Thyroid gland (tissue), 4 donors: ENCODE results near the gene TOPAZ1. TPM values are rescaled to one million over a fixed set of nuclear protein-coding genes. Genes with fewer than 3 reads are reported as not detected.
"Not testable (repeated sequence)": the region's sequence is repeated elsewhere in the genome, so short reads cannot be mapped to it uniquely, and the experiment has no call there.

Source experiments
- DNase-seq, 2 donors: peaks; one replicate each; pipeline ENCODE4 v3.0.0-alpha.2; 2019
- H3K27ac ChIP-seq, 3 donors: fragments of 200-600 bp; sonication (generic); 1 replicate in 2 of 3; 2 replicates in 1 of 3; pipeline ENCODE4 v1.5.1; 2016 to 2019; ENCODE audit warnings: mild to moderate bottlenecking in 1 of 3, moderate library complexity in 1 of 3
- H3K27me3 ChIP-seq: fragments of 200-600 bp; sonication (generic); one replicate; pipeline ENCODE4 v1.5.1; 2019
- H3K36me3 ChIP-seq, 2 donors: fragments of 200-600 bp; sonication (generic); one replicate each; pipeline ENCODE4 v1.5.1; 2016 to 2019
- H3K4me1 ChIP-seq, 2 donors: fragments of 200-600 bp; sonication (generic); one replicate each; pipeline ENCODE4 v1.5.1; 2017 to 2019
- H3K4me3 ChIP-seq, 3 donors: fragments of 200-600 bp; sonication (generic); replicated peaks in 1 of 3; 1 replicate in 2 of 3; 2 replicates in 1 of 3; pipeline ENCODE4 v1.5.1; 2016; ENCODE audit warnings: mild to moderate bottlenecking in 1 of 3
- H3K9me3 ChIP-seq: fragments of 200-600 bp; sonication (generic); one replicate; pipeline ENCODE4 v1.5.1; 2017
- CTCF ChIP-seq, 6 experiments: fragments of 200-600 bp in 3 of 6; fragments of 450-650 bp in 3 of 6; sonication (generic) in 3 of 6; IDR thresholded peaks; one replicate each; pipeline ENCODE4 v1.5.1; 2016 to 2019; ENCODE audit warnings: antibody characterized with exemption in 6 of 6, mild to moderate bottlenecking in 2 of 6, inconsistent platforms in 1 of 6, moderate library complexity in 1 of 6
- POLR2A ChIP-seq, 2 donors: fragments of 450-650 bp; IDR thresholded peaks; one replicate each; pipeline ENCODE4 v1.6.1; 2017; ENCODE audit warnings: antibody characterized with exemption in 2 of 2, mild to moderate bottlenecking in 2 of 2, moderate library complexity in 1 of 2
- WGBS, 2 donors: methylation state at CpG; one replicate each; pipeline ENCODE4 v1.1.5; 2017; 5-methylcytosine and 5-hydroxymethylcytosine counted together
- intact Hi-C: fragments of 100-400 bp; cut with DNase I; formaldehyde crosslinking; loops from one replicate; pipeline ENCODE4 v1.15.1; 2023
- total RNA-seq, 4 donors: library from RNA; depleted of rRNA; stranded (reverse); fragments of >200 nt; gene quantifications; one replicate each; pipeline ENCODE4 v1.2.3, GENCODE V29; 2016

TOPAZ1 gene
- total RNA-seq, 4 donors from 2014 or later = under 0.01 TPM; not detected in 3

DNA sequence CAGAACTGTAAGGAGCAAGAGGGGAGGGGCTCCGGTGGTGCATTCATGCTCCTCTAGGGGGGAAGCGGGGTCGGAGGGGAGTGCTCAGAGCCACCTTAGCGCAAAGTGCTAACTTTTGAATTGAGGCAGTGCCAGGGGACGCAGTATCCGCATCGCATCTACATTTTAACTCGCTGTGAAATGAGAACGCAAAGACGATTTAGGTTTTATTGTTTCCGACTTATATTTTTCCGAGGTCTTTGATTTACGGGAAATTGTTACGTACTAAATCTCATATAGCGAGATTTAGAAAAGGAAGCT is 97.1 kb downstream of the TOPAZ1 start:
- H3K4me1 ChIP-seq = peaks cover 10 to 26% of the 10 kb centered on the region in 2 donors
- intact Hi-C loops = loop anchor here (10.0 kb wide), 1 partner anchor 176 kb away; no protein-coding TSS in a partner anchor
- no peaks in the 10 kb centered on the region for H3K9me3 ChIP-seq
- H3K27me3 ChIP-seq = no peaks in the 10 kb centered on the region
- no peak for DNase-seq
- peak overlapping the region; percentile 61 to 99 (median 90) for H3K27ac ChIP-seq
- H3K4me3 ChIP-seq = peak overlapping the region; percentile 34 to 90 (median 55)
- H3K36me3 ChIP-seq = no peaks in the 10 kb centered on the region
- WGBS, 2 donors = 0 to 1% methylated on average over 15 of the region's 15 CpGs
- TF ChIP-seq CTCF (IDR thresholded peaks at IDR 0.05) (peak in 1 of 6 experiments; percentile 13), POLR2A (IDR thresholded peaks at IDR 0.05) (no peak)

GRCh38 chr3:44339181-44340057 is 97.7 kb downstream of the TOPAZ1 start:
- Histone ChIP-seq H3K36me3 (no peaks in the 10 kb centered on the region), H3K9me3 (no peaks in the 10 kb centered on the region), H3K27ac (peak overlapping the region; percentile 61 to 99 (median 90)), H3K4me1 (peaks cover 10 to 26% of the 10 kb centered on the region in 2 donors), H3K27me3 (no peaks in the 10 kb centered on the region), H3K4me3 (peak overlapping the region; percentile 34 to 90 (median 55))
- TF ChIP-seq CTCF (IDR thresholded peaks at IDR 0.05) (no peak), POLR2A (IDR thresholded peaks at IDR 0.05) (no peak)
- WGBS, 2 donors = 33 to 34% methylated on average over 11 of the region's 11 CpGs
- no peak for DNase-seq
- intact Hi-C loops = loop anchor here (10.0 kb wide), 1 partner anchor 175 kb away; no protein-coding TSS in a partner anchor

GRCh38 chr3:44340058-44340395 is 98.3 kb downstream of the TOPAZ1 start:
- intact Hi-C loops = no loop called here
- H3K36me3 ChIP-seq = no peaks in the 10 kb centered on the region
- TF ChIP-seq POLR2A (IDR thresholded peaks at IDR 0.05) (no peak), CTCF (IDR thresholded peaks at IDR 0.05) (no peak)
- no peaks in the 10 kb centered on the region for H3K27me3 ChIP-seq
- H3K27ac ChIP-seq = peak overlapping the region in 1 of 3 donors; percentile 90
- WGBS, 2 donors = 86 to 88% methylated on average over 3 of the region's 3 CpGs
- H3K9me3 ChIP-seq = no peaks in the 10 kb centered on the region
- no peak for DNase-seq
- peaks cover 10 to 26% of the 10 kb centered on the region in 2 donors for H3K4me1 ChIP-seq
- H3K4me3 ChIP-seq = peak overlapping the region in 1 of 3 donors; percentile 55

DNA sequence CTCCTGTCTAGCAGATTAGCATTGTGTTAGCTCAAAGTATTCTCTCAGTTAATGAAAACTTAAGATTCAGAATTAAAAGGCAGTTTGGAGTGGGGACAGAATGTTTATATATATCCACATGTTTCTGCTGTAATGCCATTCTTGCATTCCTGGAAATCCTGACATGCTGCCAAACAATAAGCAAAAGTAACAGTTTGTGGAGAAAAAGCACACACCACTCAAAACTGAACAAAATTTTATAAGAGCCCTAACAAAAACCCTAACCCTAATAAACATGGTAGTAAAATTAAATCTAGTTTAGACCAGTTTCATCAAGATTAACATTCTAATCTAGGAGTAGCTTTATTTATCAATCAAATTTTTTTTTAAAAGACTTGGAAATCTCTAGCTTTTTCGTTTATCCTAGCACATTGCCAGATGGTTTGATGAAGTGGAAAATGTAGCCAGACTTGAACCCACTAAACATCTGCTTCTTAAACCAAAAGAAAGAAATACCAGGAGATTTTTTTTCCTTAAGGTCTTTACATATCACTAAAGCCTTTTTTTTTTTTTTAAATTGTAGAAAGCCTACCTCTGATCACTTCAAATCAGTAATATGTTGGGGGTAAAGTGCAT is 100.6 kb downstream of the TOPAZ1 start:
- 34 to 37% methylated on average over 1 of the region's 1 CpG for WGBS, 2 donors
- H3K27me3 ChIP-seq = no peaks in the 10 kb centered on the region
- no peaks in the 10 kb centered on the region for H3K36me3 ChIP-seq
- intact Hi-C loops = no loop called here
- H3K27ac ChIP-seq = peak overlapping the region in 2 of 3 donors; percentile 8 to 58
- DNase-seq = no peak
- no peaks in the 10 kb centered on the region for H3K9me3 ChIP-seq
- peaks cover 10 to 25% of the 10 kb centered on the region in 2 donors for H3K4me1 ChIP-seq
- no peak for TF ChIP-seq CTCF (IDR thresholded peaks at IDR 0.05)
- TF ChIP-seq POLR2A (IDR thresholded peaks at IDR 0.05) = no peak
- no peak overlapping the region for H3K4me3 ChIP-seq

GRCh38 chr3:44343421-44343820 is 101.7 kb downstream of the TOPAZ1 start:
- no peak for DNase-seq
- H3K9me3 ChIP-seq = no peaks in the 10 kb centered on the region
- H3K27ac ChIP-seq = no peak overlapping the region
- H3K4me3 ChIP-seq = no peak overlapping the region
- no peaks in the 10 kb centered on the region for H3K27me3 ChIP-seq
- H3K36me3 ChIP-seq = no peaks in the 10 kb centered on the region
- intact Hi-C loops = no loop called here
- peaks cover 6 to 21% of the 10 kb centered on the region in 2 donors for H3K4me1 ChIP-seq
- no peak for TF ChIP-seq CTCF (IDR thresholded peaks at IDR 0.05)
- no peak for TF ChIP-seq POLR2A (IDR thresholded peaks at IDR 0.05)

DNA sequence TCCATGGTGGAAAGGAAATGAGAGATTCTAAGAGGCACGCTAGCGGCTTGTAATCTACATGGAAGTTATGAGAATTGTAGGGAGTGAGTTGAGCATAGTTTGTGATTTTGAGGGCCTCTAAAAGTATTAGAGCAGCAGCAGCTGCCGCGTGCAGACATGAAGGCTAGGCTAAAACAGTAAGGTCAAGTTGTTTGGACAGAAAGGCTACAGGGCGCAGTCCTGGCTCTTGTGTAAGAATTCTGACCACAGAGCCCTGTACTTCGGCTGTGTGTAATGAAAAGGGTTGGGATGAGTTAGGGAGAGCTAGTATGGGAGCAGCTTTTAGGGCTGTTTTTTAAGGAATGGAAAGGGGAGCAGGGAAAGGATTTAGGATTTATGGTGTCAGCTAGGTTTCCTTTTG is 104.9 kb downstream of the TOPAZ1 start:
- DNase-seq, intact Hi-C loops, H3K36me3 ChIP-seq, H3K4me3 ChIP-seq, H3K4me1 ChIP-seq, H3K9me3 ChIP-seq, H3K27ac ChIP-seq, H3K27me3 ChIP-seq: not testable (repeated sequence)
- 91% methylated on average over 6 of the region's 6 CpGs for WGBS, 2 donors
